Measurements from ENCODE around the gene RNF181.

DNA sequence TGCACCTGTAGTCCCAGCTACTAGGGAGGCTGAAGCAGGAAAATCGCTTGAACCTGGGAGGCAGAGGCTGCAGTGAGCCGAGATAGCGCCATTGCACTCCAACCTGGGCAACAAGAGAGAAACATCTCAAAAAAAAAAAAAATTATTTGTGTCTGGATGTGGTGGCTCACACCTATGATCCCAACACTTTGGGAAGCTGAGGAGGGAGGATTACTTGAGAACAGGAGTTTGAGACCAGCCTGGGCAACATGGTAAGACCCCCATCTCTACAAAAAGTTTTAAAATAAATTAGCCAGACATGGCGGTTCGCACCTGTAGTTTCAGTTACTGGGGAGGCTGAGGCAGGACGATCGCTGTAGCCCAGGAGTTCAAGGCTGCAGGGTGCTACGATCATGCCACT lies 19.8 kb upstream of the RNF181 start:
- TF ChIP-seq POLR2AphosphoS5 (IDR thresholded peaks at IDR 0.05) (no peak), POLR2A (IDR thresholded peaks at IDR 0.05) (no peak)
